Measurements from ENCODE around the gene ABCD2. TPM values are rescaled to one million over a fixed set of nuclear protein-coding genes. Genes with fewer than 3 reads are reported as not detected.

The ABCD2 gene
- total and polyA plus RNA-seq, 7 donors = 0.04 to 0.34 (median 0.21) TPM

DNA sequence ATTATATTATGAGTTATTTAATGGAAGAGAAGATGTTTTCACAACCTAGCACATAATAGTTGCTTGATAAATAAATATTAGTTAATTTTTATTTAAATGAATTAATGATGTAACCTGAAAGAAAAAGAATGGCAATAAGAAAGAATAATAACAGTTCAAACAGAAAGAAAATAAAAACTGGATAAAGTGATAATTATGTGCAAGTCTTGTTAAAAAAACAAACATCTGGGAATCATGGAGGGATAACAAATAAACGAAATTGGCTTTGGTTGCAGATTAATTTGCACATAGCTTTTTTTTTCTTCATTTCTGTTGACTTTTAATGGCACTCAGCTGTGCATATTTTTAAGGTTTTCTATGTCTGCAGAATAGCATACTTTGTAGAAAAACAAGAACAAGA lies 23.4 kb upstream of the ABCD2 start:
- no peak overlapping the region for H3K27ac ChIP-seq
- no peak overlapping the region for H3K4me3 ChIP-seq
- WGBS, 3 donors = 49 to 54% (median 51%) methylated on average over 1 of the region's 1 CpG
- H3K27me3 ChIP-seq (ENCODE audit: insufficient read depth in 3 of 3, low read length in 2 of 3) = no peaks in the 10 kb centered on the region
- DNase-seq (no peak), ATAC-seq (no peak)
- H3K36me3 ChIP-seq (ENCODE audit: insufficient read depth in 1 of 2, low read depth in 1 of 2) = no peaks in the 10 kb centered on the region
- TF ChIP-seq, protein P1, sequence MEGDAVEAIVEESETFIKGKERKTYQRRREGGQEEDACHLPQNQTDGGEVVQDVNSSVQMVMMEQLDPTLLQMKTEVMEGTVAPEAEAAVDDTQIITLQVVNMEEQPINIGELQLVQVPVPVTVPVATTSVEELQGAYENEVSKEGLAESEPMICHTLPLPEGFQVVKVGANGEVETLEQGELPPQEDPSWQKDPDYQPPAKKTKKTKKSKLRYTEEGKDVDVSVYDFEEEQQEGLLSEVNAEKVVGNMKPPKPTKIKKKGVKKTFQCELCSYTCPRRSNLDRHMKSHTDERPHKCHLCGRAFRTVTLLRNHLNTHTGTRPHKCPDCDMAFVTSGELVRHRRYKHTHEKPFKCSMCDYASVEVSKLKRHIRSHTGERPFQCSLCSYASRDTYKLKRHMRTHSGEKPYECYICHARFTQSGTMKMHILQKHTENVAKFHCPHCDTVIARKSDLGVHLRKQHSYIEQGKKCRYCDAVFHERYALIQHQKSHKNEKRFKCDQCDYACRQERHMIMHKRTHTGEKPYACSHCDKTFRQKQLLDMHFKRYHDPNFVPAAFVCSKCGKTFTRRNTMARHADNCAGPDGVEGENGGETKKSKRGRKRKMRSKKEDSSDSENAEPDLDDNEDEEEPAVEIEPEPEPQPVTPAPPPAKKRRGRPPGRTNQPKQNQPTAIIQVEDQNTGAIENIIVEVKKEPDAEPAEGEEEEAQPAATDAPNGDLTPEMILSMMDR (IDR thresholded peaks at IDR 0.05) = no peak
- intact Hi-C loops (cut with DNase I) = no loop called here
- no peaks in the 10 kb centered on the region for H3K4me1 ChIP-seq
- no peaks in the 10 kb centered on the region for H3K9me3 ChIP-seq

DNA sequence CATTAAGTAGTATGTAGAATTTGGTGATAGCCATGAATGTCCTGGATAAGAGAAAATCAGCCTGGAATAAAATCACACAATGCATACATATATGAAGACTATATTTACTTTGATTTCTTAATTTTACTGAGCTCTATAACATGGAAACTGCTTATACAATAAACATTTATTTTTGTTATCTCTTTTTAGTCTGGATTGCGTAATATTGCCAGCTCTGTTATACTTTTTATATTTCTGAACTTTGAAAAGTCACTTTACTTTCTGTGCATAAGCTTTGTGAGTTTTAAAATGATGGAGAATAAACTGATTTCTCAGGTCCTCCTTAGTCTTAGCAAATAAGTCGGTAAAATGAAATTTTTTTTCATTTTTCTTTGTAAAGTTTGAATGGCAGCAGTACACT lies 19.2 kb upstream of the ABCD2 start:
- Histone ChIP-seq H3K9me3 (no peaks in the 10 kb centered on the region), H3K36me3 (ENCODE audit: insufficient read depth in 1 of 2, low read depth in 1 of 2) (no peaks in the 10 kb centered on the region), H3K4me1 (no peaks in the 10 kb centered on the region), H3K27me3 (ENCODE audit: insufficient read depth in 3 of 3, low read length in 2 of 3) (no peaks in the 10 kb centered on the region), H3K27ac (no peak overlapping the region), H3K4me3 (no peak overlapping the region)
- no peak for DNase-seq
- 87 to 90% (median 88%) methylated on average over 2 of the region's 2 CpGs for WGBS, 3 donors
- TF ChIP-seq, protein P1 (IDR thresholded peaks at IDR 0.05) = no peak
- intact Hi-C loops (cut with DNase I) = no loop called here
- ATAC-seq = no peak

DNA sequence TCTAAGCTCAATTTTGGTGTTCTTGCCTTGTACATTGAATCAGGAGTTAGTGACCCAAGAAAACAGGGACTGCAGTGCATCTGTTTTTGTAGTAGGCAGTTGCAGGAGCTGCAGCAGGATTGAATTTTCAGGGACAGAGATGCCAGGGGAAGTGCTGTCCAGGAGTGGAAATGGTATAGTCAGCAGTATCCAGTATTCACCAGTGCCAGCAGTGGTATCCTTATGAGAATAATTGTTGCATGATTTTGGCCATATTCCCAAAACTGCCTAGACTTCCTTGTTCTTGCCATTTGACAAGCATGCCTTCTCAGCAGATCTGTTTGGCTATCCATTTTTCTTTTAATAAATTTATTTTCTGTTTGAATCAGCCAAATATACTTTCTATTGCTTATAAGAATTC lies 18.6 kb upstream of the ABCD2 start:
- DNase-seq (no peak), ATAC-seq (no peak)
- no peaks in the 10 kb centered on the region for H3K27me3 ChIP-seq (ENCODE audit: insufficient read depth in 3 of 3, low read length in 2 of 3)
- H3K4me1 ChIP-seq = no peaks in the 10 kb centered on the region
- TF ChIP-seq, protein P1 (IDR thresholded peaks at IDR 0.05) = no peak
- no peaks in the 10 kb centered on the region for H3K9me3 ChIP-seq
- H3K36me3 ChIP-seq (ENCODE audit: insufficient read depth in 1 of 2, low read depth in 1 of 2) = no peaks in the 10 kb centered on the region
- H3K4me3 ChIP-seq = no peak overlapping the region
- H3K27ac ChIP-seq = no peak overlapping the region
- intact Hi-C loops (cut with DNase I) = no loop called here

DNA sequence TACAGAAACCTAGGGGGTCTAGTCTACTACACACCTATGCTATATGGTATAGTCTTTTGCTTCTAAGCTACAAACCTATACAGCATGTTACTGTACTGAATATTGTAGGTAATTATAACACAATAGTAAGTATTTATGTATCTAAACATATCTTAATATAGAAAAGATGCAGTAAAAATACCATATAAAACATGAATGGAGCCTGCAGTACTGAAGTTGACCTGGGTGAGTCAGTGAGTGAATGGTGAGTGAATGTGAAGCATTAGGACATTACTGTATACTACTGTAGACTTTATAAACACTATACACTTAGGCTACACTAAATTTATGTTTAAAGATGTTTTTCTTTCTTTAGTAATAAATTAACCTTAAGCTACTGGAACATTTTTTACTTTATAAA lies 13.1 kb upstream of the ABCD2 start:
- H3K36me3 ChIP-seq (ENCODE audit: insufficient read depth in 1 of 2, low read depth in 1 of 2) = no peaks in the 10 kb centered on the region
- H3K27ac ChIP-seq = no peak overlapping the region
- intact Hi-C loops (cut with DNase I) = no loop called here
- no peaks in the 10 kb centered on the region for H3K9me3 ChIP-seq
- H3K4me1 ChIP-seq = no peaks in the 10 kb centered on the region
- no peak overlapping the region for H3K4me3 ChIP-seq
- TF ChIP-seq, protein P1 (IDR thresholded peaks at IDR 0.05) = no peak
- no peak for ATAC-seq
- H3K27me3 ChIP-seq (ENCODE audit: insufficient read depth in 3 of 3, low read length in 2 of 3) = no peaks in the 10 kb centered on the region
- no peak for DNase-seq

GRCh38 chr12:39628836-39629235 lies 9.2 kb upstream of the ABCD2 start:
- Histone ChIP-seq H3K9me3 (no peaks in the 10 kb centered on the region), H3K27me3 (ENCODE audit: insufficient read depth in 3 of 3, low read length in 2 of 3) (no peaks in the 10 kb centered on the region), H3K27ac (no peak overlapping the region), H3K36me3 (ENCODE audit: insufficient read depth in 1 of 2, low read depth in 1 of 2) (no peaks in the 10 kb centered on the region), H3K4me1 (no peaks in the 10 kb centered on the region), H3K4me3 (no peak overlapping the region)
- DNase-seq (no peak), ATAC-seq (no peak)
- TF ChIP-seq, protein P1 (IDR thresholded peaks at IDR 0.05) = no peak
- intact Hi-C loops (cut with DNase I) = loop anchor here in 1 of 2 donors (10.0 kb wide), 1 partner anchor 824 kb away; no protein-coding TSS in a partner anchor
- WGBS, 3 donors = 55 to 68% (median 57%) methylated on average over 1 of the region's 1 CpG

Measured in psoas muscle (tissue), 8 donors.